ENCODE measurements around the gene CLIC6. TPM values are rescaled to one million over a fixed set of nuclear protein-coding genes. Genes with fewer than 3 reads are reported as not detected.

CLIC6 gene
- total RNA-seq, 1 experiment from 2014 or later = 0.24 TPM

GRCh38 chr21:34761758-34762330 is 93.0 kb downstream of the CLIC6 start:
- intact Hi-C loops (cut with micrococcal nuclease; ENCODE audit: unreplicated experiment) = no loop called here
- H3K27ac Mint-ChIP-seq (ENCODE audit: unreplicated experiment) = no peak overlapping the region
- H3K9me3 Mint-ChIP-seq (ENCODE audit: low read depth, unreplicated experiment) = no peaks in the 10 kb centered on the region
- H3K27me3 Mint-ChIP-seq (ENCODE audit: unreplicated experiment) = no peaks in the 10 kb centered on the region
- no peak for DNase-seq
- no TSS peak for BruUV-seq (replicated peaks)
- CTCF ChIA-PET = no interaction called here
- no peaks in the 10 kb centered on the region for H3K4me1 Mint-ChIP-seq (ENCODE audit: low read depth, unreplicated experiment)
- H3K4me3 Mint-ChIP-seq (ENCODE audit: low read depth, unreplicated experiment) = no peak overlapping the region
- no peaks in the 10 kb centered on the region for H3K36me3 Mint-ChIP-seq (ENCODE audit: insufficient read depth, unreplicated experiment)
- no peak for TF ChIP-seq CTCF (IDR thresholded peaks at IDR 0.05; ENCODE audit: unreplicated experiment)

- H3K4me3 Mint-ChIP-seq (ENCODE audit: low read depth, unreplicated experiment) = no peak overlapping the region
- no TSS peak for BruUV-seq (replicated peaks)
- CTCF ChIA-PET = no interaction called here
Measured at GRCh38 chr21:34762786-34763185, 94.0 kb downstream of the CLIC6 start.

GRCh38 chr21:34764715-34765284 is 96.0 kb downstream of the CLIC6 start:
- CTCF ChIA-PET = interaction anchor here (0.6 to 1.4 kb wide), 2 partner anchors 21 to 1653 kb away, joined by 3 to 5 read pairs; no protein-coding TSS in a partner anchor
- intact Hi-C loops (cut with micrococcal nuclease; ENCODE audit: unreplicated experiment) = no loop called here
- TF ChIP-seq CTCF (IDR thresholded peaks at IDR 0.05; ENCODE audit: unreplicated experiment) = no peak

More at GRCh38 chr21:34762786-34763185, 94.0 kb downstream of the CLIC6 start:
- Mint-ChIP-seq H3K4me1 (ENCODE audit: low read depth, unreplicated experiment) (no peaks in the 10 kb centered on the region), H3K27ac (ENCODE audit: unreplicated experiment) (no peak overlapping the region), H3K27me3 (ENCODE audit: unreplicated experiment) (no peaks in the 10 kb centered on the region), H3K9me3 (ENCODE audit: low read depth, unreplicated experiment) (no peaks in the 10 kb centered on the region), H3K36me3 (ENCODE audit: insufficient read depth, unreplicated experiment) (no peaks in the 10 kb centered on the region)
- intact Hi-C loops (cut with micrococcal nuclease; ENCODE audit: unreplicated experiment) = no loop called here
- DNase-seq = no peak
- TF ChIP-seq CTCF (IDR thresholded peaks at IDR 0.05; ENCODE audit: unreplicated experiment) = no peak

GRCh38 chr21:34765619-34766018 is 96.8 kb downstream of the CLIC6 start:
- no TSS peak for BruUV-seq (replicated peaks)
- Mint-ChIP-seq H3K27me3 (ENCODE audit: unreplicated experiment) (no peaks in the 10 kb centered on the region), H3K4me3 (ENCODE audit: low read depth, unreplicated experiment) (no peak overlapping the region), H3K9me3 (ENCODE audit: low read depth, unreplicated experiment) (no peaks in the 10 kb centered on the region), H3K36me3 (ENCODE audit: insufficient read depth, unreplicated experiment) (no peaks in the 10 kb centered on the region), H3K27ac (ENCODE audit: unreplicated experiment) (no peak overlapping the region), H3K4me1 (ENCODE audit: low read depth, unreplicated experiment) (no peaks in the 10 kb centered on the region)
- no peak for TF ChIP-seq CTCF (IDR thresholded peaks at IDR 0.05; ENCODE audit: unreplicated experiment)
- CTCF ChIA-PET = interaction anchor here (1.4 kb wide), 1 partner anchor 22 kb away, joined by 3 read pairs; no protein-coding TSS in a partner anchor
- DNase-seq = no peak
- intact Hi-C loops (cut with micrococcal nuclease; ENCODE audit: unreplicated experiment) = no loop called here

More at GRCh38 chr21:34764715-34765284, 96.0 kb downstream of the CLIC6 start:
- H3K9me3 Mint-ChIP-seq (ENCODE audit: low read depth, unreplicated experiment) = no peaks in the 10 kb centered on the region
- no peak for DNase-seq
- BruUV-seq (replicated peaks) = no TSS peak
- H3K27ac Mint-ChIP-seq (ENCODE audit: unreplicated experiment) = no peak overlapping the region
- no peaks in the 10 kb centered on the region for H3K27me3 Mint-ChIP-seq (ENCODE audit: unreplicated experiment)
- no peaks in the 10 kb centered on the region for H3K36me3 Mint-ChIP-seq (ENCODE audit: insufficient read depth, unreplicated experiment)
- no peak overlapping the region for H3K4me3 Mint-ChIP-seq (ENCODE audit: low read depth, unreplicated experiment)
- no peaks in the 10 kb centered on the region for H3K4me1 Mint-ChIP-seq (ENCODE audit: low read depth, unreplicated experiment)

Measured in Calu3 (cell line).